Endothelial cell (in vitro differentiated cells): Measurements from ENCODE around the gene TDRD5. TPM values are rescaled to one million over a fixed set of nuclear protein-coding genes. Genes with fewer than 3 reads are reported as not detected.
"Not testable (repeated sequence)": the region's sequence is repeated elsewhere in the genome, so short reads cannot be mapped to it uniquely, and the experiment has no call there.

Experiments used
- DNase-seq: peaks from one replicate; pipeline ENCODE4 v3.0.0; 2021; ENCODE audit warnings: low spot score
- H3K27ac Mint-ChIP-seq: one replicate; pipeline ENCODE4 v1.8.0; 2021; ENCODE audit warnings: mixed read lengths, inconsistent platforms; ENCODE audit not compliant: unreplicated experiment
- H3K27me3 Mint-ChIP-seq: one replicate; pipeline ENCODE4 v1.8.0; 2021; ENCODE audit warnings: mild to moderate bottlenecking, moderate library complexity, mixed read lengths, inconsistent platforms; ENCODE audit not compliant: unreplicated experiment
- H3K36me3 Mint-ChIP-seq: one replicate; pipeline ENCODE4 v1.8.0; 2021; ENCODE audit warnings: mild to moderate bottlenecking, low read depth, mixed read lengths, inconsistent platforms; ENCODE audit not compliant: unreplicated experiment
- H3K4me1 Mint-ChIP-seq: one replicate; pipeline ENCODE4 v1.8.0; 2021; ENCODE audit warnings: mild to moderate bottlenecking, mixed read lengths, inconsistent platforms; ENCODE audit not compliant: unreplicated experiment
- H3K4me3 Mint-ChIP-seq: one replicate; pipeline ENCODE4 v1.8.0; 2021; ENCODE audit warnings: mild to moderate bottlenecking, mixed read lengths, inconsistent platforms; ENCODE audit not compliant: unreplicated experiment
- H3K9me3 Mint-ChIP-seq: one replicate; pipeline ENCODE4 v1.8.0; 2021; ENCODE audit warnings: mixed read lengths, inconsistent platforms; ENCODE audit not compliant: unreplicated experiment
- total RNA-seq: library from RNA; stranded (reverse); fragmentation: NEBNext Ultra II Directional; extraction: Animal tissue kit (Norgen Biotek cat#: 25700); gene quantifications from one replicate; pipeline ENCODE4 v1.2.1, GENCODE V29; 2021; ENCODE audit not compliant: unreplicated experiment
- TF ChIP-seq, protein P1 (sequence below): fragments of 200-600 bp; sonication (generic); IDR thresholded peaks from one replicate; pipeline ENCODE4 v1.5.0; 2021; ENCODE audit warnings: antibody characterized with exemption; ENCODE audit not compliant: unreplicated experiment

Gene TDRD5
- total RNA-seq, 1 donor from 2014 or later, result not detected

DNA sequence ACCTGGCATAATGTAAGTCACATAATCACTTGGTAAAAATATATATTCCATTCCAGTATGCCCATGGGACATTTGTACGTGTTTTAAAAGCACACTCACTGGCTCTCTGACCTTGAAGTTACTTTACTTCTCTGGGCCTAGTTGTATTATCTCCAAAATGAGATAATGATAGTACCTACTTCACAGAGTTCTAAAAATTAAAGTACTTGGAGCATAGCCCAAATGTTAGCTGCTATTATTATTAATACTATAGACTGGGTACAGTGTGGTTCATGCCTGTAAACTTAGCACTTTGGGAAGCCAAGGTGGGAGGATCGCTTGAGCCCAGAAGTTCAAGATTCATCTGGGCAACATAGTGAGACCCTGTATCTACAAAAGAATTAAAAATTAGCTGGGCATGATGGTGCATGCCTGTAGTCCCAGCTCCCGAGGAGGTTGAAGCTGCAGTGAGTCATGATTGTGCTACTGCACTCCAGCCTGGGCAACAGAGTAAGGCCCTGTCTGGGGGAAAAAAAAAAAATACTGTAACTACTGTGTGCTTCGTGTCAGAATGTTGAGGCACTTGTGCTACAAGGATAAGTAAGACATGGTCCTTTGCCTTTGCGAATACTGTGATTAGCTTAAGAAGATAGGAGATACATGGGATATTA lies 45.7 kb downstream of the TDRD5 start:
- Mint-ChIP-seq H3K27me3 (no peaks in the 10 kb centered on the region), H3K4me1 (no peaks in the 10 kb centered on the region), H3K36me3 (no peaks in the 10 kb centered on the region), H3K27ac (no peak overlapping the region), H3K4me3 (no peak overlapping the region), H3K9me3 (no peaks in the 10 kb centered on the region)
- no peak for DNase-seq
- TF ChIP-seq, protein P1, sequence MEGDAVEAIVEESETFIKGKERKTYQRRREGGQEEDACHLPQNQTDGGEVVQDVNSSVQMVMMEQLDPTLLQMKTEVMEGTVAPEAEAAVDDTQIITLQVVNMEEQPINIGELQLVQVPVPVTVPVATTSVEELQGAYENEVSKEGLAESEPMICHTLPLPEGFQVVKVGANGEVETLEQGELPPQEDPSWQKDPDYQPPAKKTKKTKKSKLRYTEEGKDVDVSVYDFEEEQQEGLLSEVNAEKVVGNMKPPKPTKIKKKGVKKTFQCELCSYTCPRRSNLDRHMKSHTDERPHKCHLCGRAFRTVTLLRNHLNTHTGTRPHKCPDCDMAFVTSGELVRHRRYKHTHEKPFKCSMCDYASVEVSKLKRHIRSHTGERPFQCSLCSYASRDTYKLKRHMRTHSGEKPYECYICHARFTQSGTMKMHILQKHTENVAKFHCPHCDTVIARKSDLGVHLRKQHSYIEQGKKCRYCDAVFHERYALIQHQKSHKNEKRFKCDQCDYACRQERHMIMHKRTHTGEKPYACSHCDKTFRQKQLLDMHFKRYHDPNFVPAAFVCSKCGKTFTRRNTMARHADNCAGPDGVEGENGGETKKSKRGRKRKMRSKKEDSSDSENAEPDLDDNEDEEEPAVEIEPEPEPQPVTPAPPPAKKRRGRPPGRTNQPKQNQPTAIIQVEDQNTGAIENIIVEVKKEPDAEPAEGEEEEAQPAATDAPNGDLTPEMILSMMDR, result no peak

DNA sequence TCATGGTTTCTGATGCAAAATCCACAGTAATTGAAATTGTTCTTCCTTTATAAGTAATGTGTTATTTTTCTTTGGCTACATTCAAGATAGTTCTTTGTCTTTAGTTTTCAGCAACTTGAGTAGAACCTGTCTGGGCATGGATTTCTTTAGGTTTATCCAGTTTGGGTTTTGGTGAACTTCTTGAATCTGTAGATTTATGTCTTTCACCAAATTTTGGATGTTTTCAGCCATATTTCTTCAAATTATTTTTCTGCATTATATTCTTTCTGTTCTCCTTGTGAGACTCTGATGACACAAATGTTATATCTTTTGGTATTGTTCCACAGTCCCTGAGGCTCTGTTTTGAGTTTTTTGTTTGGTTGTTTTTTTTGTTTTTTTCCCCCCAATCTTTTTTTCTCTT lies 69.4 kb downstream of the TDRD5 start:
- Mint-ChIP-seq H3K4me3 (no peak overlapping the region), H3K9me3 (no peaks in the 10 kb centered on the region), H3K4me1 (no peaks in the 10 kb centered on the region), H3K36me3 (no peaks in the 10 kb centered on the region), H3K27me3 (no peaks in the 10 kb centered on the region), H3K27ac (no peak overlapping the region)
- TF ChIP-seq, protein P1, result no peak
- no peak for DNase-seq

DNA sequence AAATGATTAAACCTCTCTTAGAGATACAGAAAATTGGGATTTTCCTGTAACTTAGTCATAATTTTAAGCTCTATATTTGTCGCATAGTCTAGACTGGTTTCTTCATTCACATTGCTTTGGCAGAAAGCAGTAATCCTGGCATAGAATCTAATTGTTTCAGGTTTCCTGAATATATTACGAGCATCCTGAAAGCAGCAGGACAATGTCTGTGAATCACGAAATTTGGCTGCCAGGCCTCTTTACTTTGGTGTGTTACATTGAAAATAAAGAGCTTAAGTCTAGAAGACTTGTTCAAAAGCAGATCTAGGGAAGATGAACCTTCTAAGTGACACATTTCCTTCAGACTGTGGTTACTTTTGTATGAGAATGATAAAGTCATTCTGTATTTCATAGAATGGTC lies 72.2 kb downstream of the TDRD5 start:
- Mint-ChIP-seq H3K9me3 (no peaks in the 10 kb centered on the region), H3K4me3 (no peak overlapping the region), H3K27me3 (no peaks in the 10 kb centered on the region), H3K27ac (no peak overlapping the region), H3K36me3 (no peaks in the 10 kb centered on the region), H3K4me1 (no peaks in the 10 kb centered on the region)
- TF ChIP-seq, protein P1, result no peak
- no peak for DNase-seq

DNA sequence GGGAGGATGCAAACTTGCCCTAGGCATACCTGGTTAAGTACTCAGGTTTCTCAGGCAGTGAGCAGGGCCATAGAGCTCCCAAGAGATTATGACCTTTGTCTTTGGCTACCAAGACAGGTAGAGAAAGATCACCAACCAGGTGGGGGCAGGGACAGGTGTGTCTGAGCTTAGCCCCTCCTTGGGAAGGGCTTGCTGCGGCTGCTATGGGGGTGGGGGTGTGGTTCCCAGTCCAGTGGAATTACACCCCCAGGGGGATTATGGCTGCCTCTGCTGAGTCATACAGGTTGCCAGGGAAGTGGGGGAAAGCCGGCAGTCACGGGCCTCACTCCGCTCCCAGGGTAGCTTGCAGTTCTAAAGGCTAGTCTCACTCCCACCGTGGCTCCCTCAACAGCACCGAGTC lies 86.2 kb downstream of the TDRD5 start:
- no peaks in the 10 kb centered on the region for H3K4me1 Mint-ChIP-seq
- no peak overlapping the region for H3K4me3 Mint-ChIP-seq
- no peak overlapping the region for H3K27ac Mint-ChIP-seq
- TF ChIP-seq, protein P1, result no peak
- no peaks in the 10 kb centered on the region for H3K36me3 Mint-ChIP-seq
- H3K9me3 Mint-ChIP-seq, result no peaks in the 10 kb centered on the region
- DNase-seq, result no peak
- H3K27me3 Mint-ChIP-seq, result no peaks in the 10 kb centered on the region

DNA sequence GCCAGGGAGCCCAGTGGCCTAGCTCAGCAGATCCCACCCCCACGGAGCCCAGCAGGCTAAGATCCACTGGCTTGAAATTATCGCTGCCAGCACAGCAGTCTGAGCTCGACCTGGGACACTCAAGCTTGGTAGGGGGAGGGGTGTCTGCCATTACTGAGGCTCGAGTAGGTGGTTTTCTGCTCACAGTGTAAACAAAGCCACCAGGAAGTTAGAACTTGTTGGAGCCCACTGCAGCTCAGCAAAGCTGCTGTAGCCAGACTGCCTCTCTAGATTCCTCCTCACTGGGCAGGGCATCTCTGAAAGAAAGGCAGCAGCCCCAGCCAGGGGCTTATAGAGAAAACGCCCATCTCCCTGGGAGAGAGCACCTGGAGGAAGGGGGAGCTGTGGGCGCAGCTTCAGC lies 102.9 kb downstream of the TDRD5 start:
- not testable (repeated sequence) for H3K9me3 Mint-ChIP-seq, H3K4me1 Mint-ChIP-seq

More for the DNA sequence above, 102.9 kb downstream of the TDRD5 start:
- DNase-seq, H3K27ac Mint-ChIP-seq, H3K36me3 Mint-ChIP-seq, H3K27me3 Mint-ChIP-seq, H3K4me3 Mint-ChIP-seq: not testable (repeated sequence)
